Sigmoid colon (tissue), 4 donors: ENCODE results near the gene SYNGR4.

Experiments
- CTCF ChIP-seq, 4 experiments: fragments of 450-650 bp in 3 of 4; fragments of 200-600 bp in 1 of 4; IDR thresholded peaks; one replicate each; pipeline ENCODE4 v1.5.1; 2016 to 2019; ENCODE audit warnings: antibody characterized with exemption in 4 of 4, mild to moderate bottlenecking in 3 of 4, moderate library complexity in 2 of 4
- EP300 ChIP-seq, 4 donors: sonication (generic); formaldehyde crosslinking; IDR thresholded peaks; one replicate each; pipeline ENCODE4 v1.6.1; 2017; ENCODE audit warnings: antibody characterized with exemption in 4 of 4
- POLR2A ChIP-seq, 2 donors: fragments of 450-650 bp; IDR thresholded peaks; one replicate each; pipeline ENCODE4 v1.6.1; 2016; ENCODE audit warnings: antibody characterized with exemption in 2 of 2, mild to moderate bottlenecking in 2 of 2, moderate library complexity in 2 of 2
- POLR2AphosphoS5 ChIP-seq, 4 donors: sonication (generic); formaldehyde crosslinking; IDR thresholded peaks; one replicate each; pipeline ENCODE4 v1.6.1; 2017; ENCODE audit warnings: antibody characterized with exemption in 4 of 4

- TF ChIP-seq EP300 (IDR thresholded peaks at IDR 0.05) = no peak
- no peak for TF ChIP-seq CTCF (IDR thresholded peaks at IDR 0.05)
- TF ChIP-seq POLR2A (IDR thresholded peaks at IDR 0.05) = no peak
- no peak for TF ChIP-seq POLR2AphosphoS5 (IDR thresholded peaks at IDR 0.05)
Measured at GRCh38 chr19:48401287-48401686, 37.1 kb downstream of the SYNGR4 start.
